ACC112 (cell line): ENCODE data around the gene SORCS2.

Source experiments
- H2AFZ ChIP-seq: fragments of 200-600 bp; sonication (generic); one replicate; pipeline ENCODE4 v1.6.0; 2017; ENCODE audit warnings: antibody characterized with exemption, low read length; ENCODE audit not compliant: unreplicated experiment
- H3K27ac ChIP-seq: fragments of 200-600 bp; sonication (generic); 2 replicates; pipeline ENCODE4 v1.5.1; 2014; ENCODE audit warnings: low read depth, mild to moderate bottlenecking, antibody characterized with exemption, low read length, moderate library complexity
- H3K27me3 ChIP-seq: fragments of 200-600 bp; sonication (generic); 2 replicates; pipeline ENCODE4 v1.6.1; 2014; ENCODE audit warnings: mild to moderate bottlenecking, antibody characterized with exemption, low read length, moderate library complexity, mixed read lengths; ENCODE audit not compliant: insufficient read depth
- H3K36me3 ChIP-seq: fragments of 200-600 bp; sonication (generic); 2 replicates; pipeline ENCODE4 v1.6.1; 2016; ENCODE audit warnings: mild to moderate bottlenecking, antibody characterized with exemption, low read length, moderate library complexity, mixed read lengths; ENCODE audit not compliant: insufficient read depth
- H3K4me1 ChIP-seq: fragments of 200-600 bp; sonication (generic); one replicate; pipeline ENCODE4 v1.6.1; 2016; ENCODE audit warnings: low read length, mixed read lengths; ENCODE audit not compliant: insufficient read depth, unreplicated experiment, control insufficient read depth
- H3K4me3 ChIP-seq: fragments of 200-600 bp; sonication (generic); 2 replicates; pipeline ENCODE4 v1.5.1; 2014; ENCODE audit warnings: mild to moderate bottlenecking, low read depth, low read length
- H3K79me2 ChIP-seq: fragments of 200-600 bp; sonication (generic); one replicate; pipeline ENCODE4 v1.6.0; 2016; ENCODE audit warnings: low read length; ENCODE audit not compliant: control insufficient read depth, unreplicated experiment, insufficient read depth

The SORCS2 gene

DNA sequence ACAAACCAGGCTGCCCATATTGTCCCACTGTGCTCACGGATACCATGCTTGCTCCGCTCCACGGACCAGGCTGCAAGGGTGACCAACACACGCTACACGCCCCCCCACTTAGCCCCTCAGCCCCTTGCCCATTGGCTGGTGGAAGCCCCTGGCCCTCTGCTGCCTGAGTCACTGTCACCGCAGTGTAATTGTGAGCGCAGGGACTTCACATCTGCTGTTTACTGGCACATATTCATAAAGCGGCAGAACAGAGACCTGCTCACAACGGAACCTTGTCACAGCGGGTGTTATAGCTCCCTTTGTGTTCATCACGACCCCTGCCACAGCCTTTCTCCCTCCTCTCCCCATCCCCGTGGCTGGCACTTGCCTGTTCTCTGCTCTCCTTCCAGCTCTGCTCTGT lies 158.7 kb downstream of the SORCS2 start:
- Histone ChIP-seq H3K4me3 (no peak overlapping the region), H3K79me2 (no peaks in the 10 kb centered on the region), H3K36me3 (no peaks in the 10 kb centered on the region), H3K4me1 (peaks cover 8% of the 10 kb centered on the region), H2AFZ (no peak overlapping the region), H3K27me3 (peaks cover 8% of the 10 kb centered on the region; the same call in 1 of the 2 replicates), H3K27ac (no peak overlapping the region)

DNA sequence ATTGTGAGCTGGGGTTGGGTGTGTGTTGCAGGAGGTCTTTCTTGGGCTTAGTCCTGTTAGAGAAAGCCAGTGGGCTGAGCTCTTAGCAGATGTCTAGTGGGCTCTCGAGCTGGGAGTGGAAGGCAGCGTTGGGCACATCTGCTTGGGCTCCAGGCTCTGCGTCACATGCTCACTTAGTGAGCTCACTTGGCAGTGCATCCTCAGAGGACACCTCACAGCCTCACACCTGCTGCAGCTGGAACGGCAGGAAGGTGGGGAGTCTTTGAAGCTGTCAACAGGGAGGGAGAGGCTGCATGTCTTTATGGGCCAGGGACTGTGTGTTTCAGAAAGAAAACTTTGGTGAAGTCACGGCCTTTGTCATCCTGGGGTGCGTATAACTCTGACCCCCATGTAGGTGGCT lies 160.1 kb downstream of the SORCS2 start:
- Histone ChIP-seq H3K27me3 (peaks cover 8% of the 10 kb centered on the region; the same call in 1 of the 2 replicates), H3K79me2 (no peaks in the 10 kb centered on the region), H2AFZ (no peak overlapping the region), H3K36me3 (no peaks in the 10 kb centered on the region), H3K4me3 (no peak overlapping the region), H3K27ac (no peak overlapping the region), H3K4me1 (peaks cover 8% of the 10 kb centered on the region)

DNA sequence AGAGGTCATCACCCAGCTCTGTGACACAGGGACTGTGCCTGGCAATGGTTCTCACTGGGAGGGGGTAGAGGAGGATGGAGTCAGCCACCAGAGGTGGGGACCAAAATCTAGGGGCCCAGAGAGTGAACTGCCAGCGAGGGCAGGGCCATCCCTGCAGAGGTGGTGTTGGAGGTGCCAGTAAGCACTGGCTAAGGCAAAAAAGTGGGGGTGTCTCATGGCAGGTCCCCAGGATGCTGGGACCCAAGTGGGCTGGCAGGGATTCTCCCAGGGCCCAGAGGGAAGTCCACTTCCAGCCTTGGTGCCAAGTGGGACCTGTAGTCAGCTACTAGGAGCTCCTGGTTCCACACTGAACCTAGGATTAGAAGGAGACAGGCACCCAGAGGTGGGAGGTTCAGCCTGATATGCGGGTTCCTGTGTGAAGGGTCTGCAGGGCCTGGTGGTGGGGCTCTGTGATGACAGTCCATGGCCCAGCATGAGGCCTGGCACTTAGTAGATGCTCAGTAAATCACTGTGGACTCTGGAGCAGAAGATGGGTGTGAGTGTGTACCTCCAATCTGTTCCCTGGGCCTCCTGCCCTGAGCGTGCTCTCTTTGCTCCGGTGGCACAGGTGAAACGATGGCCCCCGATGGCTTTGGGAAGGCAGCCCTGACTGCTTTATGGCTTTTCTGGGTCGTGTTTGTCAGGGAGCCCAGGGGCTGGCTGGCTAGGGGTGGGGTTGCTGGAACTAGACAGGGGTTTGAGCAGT lies 160.9 kb downstream of the SORCS2 start:
- H3K4me3 ChIP-seq = no peak overlapping the region
- H3K36me3 ChIP-seq = no peaks in the 10 kb centered on the region
- peaks cover 5% of the 10 kb centered on the region for H3K4me1 ChIP-seq
- no peaks in the 10 kb centered on the region for H3K79me2 ChIP-seq
- peaks cover 8% of the 10 kb centered on the region; the same call in 1 of the 2 replicates for H3K27me3 ChIP-seq
- H3K27ac ChIP-seq = no peak overlapping the region
- no peak overlapping the region for H2AFZ ChIP-seq

DNA sequence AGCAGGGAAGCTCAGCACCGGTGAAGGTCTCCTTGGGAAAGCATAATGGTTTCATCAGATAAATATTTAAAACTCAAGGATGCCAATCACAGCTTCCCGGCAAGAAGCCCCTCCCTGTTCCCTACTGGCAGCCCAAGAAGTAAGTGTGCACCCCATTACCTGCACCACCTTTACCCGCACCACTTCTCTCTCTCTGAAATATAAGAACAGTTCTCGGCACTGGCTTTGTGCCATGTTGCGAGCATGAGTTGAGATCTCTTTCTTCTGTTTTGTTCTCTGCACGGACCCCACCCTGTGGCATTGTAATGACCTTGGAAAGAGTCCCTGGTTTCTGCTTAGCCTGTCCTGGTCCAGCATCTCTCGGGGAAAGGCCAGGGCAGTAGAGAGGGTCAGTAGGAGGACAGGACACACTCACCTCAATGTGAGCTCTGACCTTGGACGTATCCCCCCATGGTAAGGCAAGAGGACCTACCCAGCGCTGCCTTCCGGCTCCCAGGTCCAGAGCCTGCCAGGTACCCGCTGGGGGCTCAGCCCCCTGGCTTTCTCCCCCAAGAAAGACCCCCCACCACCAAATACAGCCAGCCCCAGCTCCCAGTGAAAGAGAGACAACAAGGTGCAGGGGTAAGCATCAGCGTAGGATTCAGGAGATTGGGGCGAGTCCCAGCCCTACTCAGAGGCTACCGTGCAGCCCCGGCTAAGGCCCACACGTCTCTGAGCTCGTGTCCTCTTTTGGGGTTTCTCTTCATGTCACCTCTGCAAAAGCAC lies 161.7 kb downstream of the SORCS2 start:
- Histone ChIP-seq H3K4me1 (peaks cover 4% of the 10 kb centered on the region), H3K79me2 (no peaks in the 10 kb centered on the region)

DNA sequence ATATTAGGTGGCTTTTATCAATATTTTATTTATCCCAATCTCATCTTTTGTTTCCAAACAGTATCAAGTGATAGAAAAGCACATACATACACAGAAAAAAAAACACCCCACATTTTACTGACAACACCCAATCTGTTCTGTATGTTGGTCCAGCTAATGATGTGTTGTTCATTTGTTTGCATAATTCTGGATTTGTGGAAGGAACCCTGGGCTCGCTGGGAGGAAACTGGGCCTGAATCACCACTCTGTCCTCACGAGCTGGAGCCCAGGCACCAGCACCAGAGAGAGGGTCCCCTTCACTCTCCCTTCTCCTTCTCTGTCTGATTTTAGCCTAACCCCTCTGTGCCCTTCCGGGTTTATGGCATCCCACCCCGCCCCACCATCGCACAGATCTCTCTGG lies 162.6 kb downstream of the SORCS2 start:
- peaks cover 8% of the 10 kb centered on the region; the same call in 1 of the 2 replicates for H3K27me3 ChIP-seq
- no peaks in the 10 kb centered on the region for H3K79me2 ChIP-seq
- H3K36me3 ChIP-seq = no peaks in the 10 kb centered on the region
- peaks cover 4% of the 10 kb centered on the region for H3K4me1 ChIP-seq
- no peak overlapping the region for H3K4me3 ChIP-seq
- H2AFZ ChIP-seq = no peak overlapping the region
- H3K27ac ChIP-seq = no peak overlapping the region

More for the DNA sequence above, 161.7 kb downstream of the SORCS2 start:
- H3K27me3 ChIP-seq = peaks cover 8% of the 10 kb centered on the region; the same call in 1 of the 2 replicates
- no peaks in the 10 kb centered on the region for H3K36me3 ChIP-seq
- no peak overlapping the region for H2AFZ ChIP-seq
- H3K4me3 ChIP-seq = no peak overlapping the region
- no peak overlapping the region for H3K27ac ChIP-seq

DNA sequence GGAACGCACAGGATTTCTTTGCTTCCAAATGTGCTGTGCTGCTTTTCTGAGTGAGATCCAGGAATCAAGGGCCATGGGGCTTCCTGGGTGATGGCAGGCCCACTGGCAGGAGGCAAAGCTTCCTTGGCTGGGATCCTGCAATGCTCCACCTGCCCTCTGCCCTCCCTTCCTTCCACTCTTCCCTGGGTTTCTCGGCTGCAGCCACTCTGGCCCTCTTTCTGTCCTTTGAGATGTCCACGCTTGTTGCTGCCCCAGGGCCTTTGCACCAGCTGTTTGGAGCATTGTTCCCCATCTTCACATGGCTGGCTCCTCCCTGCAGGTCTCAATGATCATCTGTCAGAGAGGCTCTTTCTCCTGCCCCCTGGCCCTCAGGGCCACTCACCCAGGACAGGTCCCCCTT lies 163.5 kb downstream of the SORCS2 start:
- peaks cover 4% of the 10 kb centered on the region for H3K4me1 ChIP-seq
- no peaks in the 10 kb centered on the region for H3K79me2 ChIP-seq
- no peak overlapping the region for H3K4me3 ChIP-seq
- no peaks in the 10 kb centered on the region for H3K36me3 ChIP-seq
- peaks cover 8% of the 10 kb centered on the region; the same call in 1 of the 2 replicates for H3K27me3 ChIP-seq
- H2AFZ ChIP-seq = no peak overlapping the region
- H3K27ac ChIP-seq = no peak overlapping the region

DNA sequence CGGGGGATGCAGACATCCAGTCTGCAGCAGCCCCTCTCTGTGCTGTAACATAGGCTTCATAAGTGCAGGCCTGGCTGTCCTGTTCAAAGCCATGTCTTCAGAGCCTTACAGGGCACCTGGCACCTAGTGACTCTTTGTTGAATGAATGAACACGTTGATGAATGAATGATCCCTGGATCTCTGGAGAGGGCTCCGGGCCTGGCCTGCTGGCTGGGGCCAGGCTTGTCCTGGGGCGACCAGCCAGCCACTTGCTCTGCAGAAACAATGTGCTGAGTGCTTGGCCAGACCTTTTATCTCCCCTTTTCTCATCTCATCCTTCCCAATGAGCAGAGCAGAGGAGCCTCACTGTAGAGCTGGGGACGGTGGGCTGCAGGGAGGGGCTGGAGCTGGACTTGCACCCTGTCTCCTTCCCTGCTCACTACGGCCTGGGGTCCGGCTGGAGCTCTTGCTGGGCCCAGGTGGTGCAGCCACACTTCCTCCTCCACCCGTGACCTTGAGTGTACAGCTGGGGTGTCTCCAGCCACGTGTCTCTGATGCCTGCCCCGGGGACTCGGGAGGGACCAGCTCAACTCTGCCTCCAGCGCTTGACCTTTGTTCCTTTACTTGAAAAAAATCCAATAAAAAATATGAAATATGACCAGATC lies 164.5 kb downstream of the SORCS2 start:
- Histone ChIP-seq H3K36me3 (no peaks in the 10 kb centered on the region), H2AFZ (no peak overlapping the region), H3K27ac (no peak overlapping the region), H3K4me1 (peaks cover 4% of the 10 kb centered on the region), H3K27me3 (peaks cover 5% of the 10 kb centered on the region; the same call in 1 of the 2 replicates), H3K79me2 (no peaks in the 10 kb centered on the region), H3K4me3 (no peak overlapping the region)

DNA sequence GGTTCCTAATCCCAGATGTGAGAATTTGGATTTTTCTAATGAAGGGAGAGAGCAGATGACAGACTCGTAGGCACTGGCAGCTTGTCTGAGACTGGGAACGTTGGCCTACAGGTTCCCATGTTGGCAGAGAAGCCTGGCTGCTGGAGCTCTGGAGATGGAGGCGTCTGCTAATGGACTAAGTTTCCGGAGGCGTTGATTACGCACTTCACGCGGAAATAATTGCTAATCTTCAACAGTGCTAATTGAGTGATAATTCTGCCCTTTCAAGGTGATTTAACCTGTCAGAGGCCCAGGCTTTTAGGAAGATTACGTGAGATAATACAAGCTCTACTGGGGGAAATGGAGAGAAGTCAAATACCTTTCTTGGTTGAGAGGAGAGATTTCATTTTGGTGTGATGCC lies 165.0 kb downstream of the SORCS2 start:
- Histone ChIP-seq H3K4me3 (no peak overlapping the region), H2AFZ (no peak overlapping the region), H3K36me3 (no peaks in the 10 kb centered on the region), H3K4me1 (peaks cover 4% of the 10 kb centered on the region), H3K79me2 (no peaks in the 10 kb centered on the region), H3K27me3 (no peaks in the 10 kb centered on the region), H3K27ac (no peak overlapping the region)

DNA sequence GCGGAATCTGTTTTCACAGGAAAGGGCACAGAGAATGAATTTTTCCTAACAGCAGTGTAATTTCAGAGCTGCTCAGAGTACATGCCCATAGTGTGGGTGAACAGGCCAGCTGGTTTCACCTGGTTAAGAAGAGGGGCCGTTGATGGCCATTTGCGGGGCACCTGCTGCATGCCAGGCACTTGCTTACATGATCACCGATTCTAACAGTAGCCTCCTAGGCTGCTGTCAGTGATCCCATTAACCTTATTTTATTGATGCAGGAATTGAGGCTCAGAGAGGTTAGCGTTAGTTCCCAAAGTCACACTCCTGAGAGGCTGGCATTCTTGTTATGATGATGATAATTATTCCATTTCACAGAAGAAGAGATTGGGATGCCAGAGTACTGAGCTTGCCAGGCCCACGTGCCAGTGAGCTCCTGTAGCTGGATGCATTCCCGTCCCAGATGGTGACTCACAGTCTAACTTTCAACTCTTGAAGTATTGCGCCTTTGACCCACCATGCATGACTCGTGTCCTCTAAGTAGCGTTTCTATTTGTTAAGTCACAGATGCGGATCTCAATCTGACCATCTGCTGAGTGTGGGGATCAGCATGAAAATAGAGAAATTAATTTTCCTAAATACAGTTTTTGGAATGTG lies 165.9 kb downstream of the SORCS2 start:
- no peaks in the 10 kb centered on the region for H3K79me2 ChIP-seq
- peaks cover 4% of the 10 kb centered on the region for H3K4me1 ChIP-seq

DNA sequence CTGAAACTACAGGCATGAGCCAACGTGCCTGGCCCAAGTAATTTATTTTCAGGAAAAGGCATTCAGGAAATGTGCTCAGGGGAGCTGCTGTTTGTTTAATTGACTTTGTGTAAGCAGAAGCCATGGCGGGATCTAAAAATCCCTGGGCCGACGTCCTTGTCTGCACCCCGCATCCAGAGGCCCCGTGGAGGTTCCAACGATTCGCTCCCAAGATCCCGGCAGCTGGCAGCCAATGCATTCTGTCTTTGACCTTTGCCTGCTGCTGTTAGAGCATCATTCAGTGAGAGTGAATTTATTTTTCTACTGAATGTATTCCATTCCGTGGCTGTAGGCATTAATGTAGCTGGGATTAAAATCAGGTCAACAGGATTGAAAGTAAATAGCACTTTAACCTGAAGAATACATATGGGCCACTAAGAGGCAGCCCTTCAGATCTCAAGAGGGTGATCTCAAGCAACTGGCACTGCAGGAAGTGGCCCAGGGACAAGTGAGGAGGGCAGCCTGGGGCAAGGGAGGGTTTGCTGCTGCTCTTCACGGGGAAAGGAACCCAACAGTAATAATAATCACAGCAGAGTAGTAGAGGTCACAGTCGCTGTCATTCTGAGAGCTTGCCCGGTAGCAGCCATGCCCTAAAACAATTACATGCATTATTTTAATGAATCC lies 167.2 kb downstream of the SORCS2 start:
- Histone ChIP-seq H3K4me1 (peaks cover 4% of the 10 kb centered on the region), H3K79me2 (no peaks in the 10 kb centered on the region), H3K27ac (no peak overlapping the region), H3K36me3 (no peaks in the 10 kb centered on the region), H3K27me3 (peaks cover 3% of the 10 kb centered on the region; the same call in 1 of the 2 replicates), H2AFZ (no peak overlapping the region), H3K4me3 (no peak overlapping the region)

More for the DNA sequence above, 165.9 kb downstream of the SORCS2 start:
- no peak overlapping the region for H3K27ac ChIP-seq
- H3K36me3 ChIP-seq = no peaks in the 10 kb centered on the region
- H2AFZ ChIP-seq = no peak overlapping the region
- no peaks in the 10 kb centered on the region for H3K27me3 ChIP-seq
- no peak overlapping the region for H3K4me3 ChIP-seq
